Activated CD8-positive, alpha-beta memory T cell treated with anti-CD3 and anti-CD28 coated beads for 24 hours (primary cell): ENCODE results near the gene DYNLRB2.

Experiments
- DNase-seq: peaks from one replicate; pipeline ENCODE4 v3.0.0-alpha.2; 2020

DYNLRB2 gene

DNA sequence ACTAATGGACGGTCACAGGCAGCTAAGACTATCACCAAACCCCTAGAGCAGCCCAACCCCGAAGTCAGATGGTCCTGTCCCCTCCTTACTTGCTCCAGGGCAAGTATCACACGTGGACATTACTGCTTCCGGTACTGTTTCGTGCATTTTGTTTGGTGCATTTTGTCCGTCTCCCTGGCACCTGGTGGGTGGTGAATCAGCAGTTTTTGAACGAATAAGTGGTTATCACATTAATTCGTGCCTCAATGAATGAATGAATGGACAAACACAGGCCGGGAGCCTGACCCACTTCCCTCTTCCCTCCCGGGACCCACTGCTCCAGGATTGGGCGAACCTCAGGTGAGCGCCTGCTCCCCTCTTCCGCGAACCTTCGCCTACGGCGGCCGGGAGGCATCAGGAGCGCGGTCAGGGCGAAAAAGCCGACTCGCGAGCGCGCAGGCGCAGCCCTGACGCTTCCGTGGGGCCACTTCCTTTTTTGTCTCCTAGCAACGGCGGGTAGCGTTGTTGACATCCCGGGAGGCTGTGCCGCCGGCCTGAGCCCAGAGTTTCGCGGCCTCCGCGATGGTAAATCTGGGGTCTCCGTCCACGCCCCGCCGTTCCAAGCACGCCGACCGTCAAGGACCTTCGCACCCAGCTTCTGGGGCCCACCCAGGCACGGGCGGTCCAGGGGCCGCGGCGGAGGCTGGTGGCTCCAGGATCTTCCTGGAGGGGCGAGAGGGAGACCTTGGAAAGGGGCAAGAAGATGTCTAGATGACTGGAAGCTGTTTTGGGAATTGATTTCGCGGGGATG, at the start of gene DYNLRB2:
Gene DYNLRB2 (plus strand): TSS at position 478 of the 790 bp plus-strand sequence. CDS start 84 bp downstream, at position 562.
- peak; percentile 96 for DNase-seq

DNA sequence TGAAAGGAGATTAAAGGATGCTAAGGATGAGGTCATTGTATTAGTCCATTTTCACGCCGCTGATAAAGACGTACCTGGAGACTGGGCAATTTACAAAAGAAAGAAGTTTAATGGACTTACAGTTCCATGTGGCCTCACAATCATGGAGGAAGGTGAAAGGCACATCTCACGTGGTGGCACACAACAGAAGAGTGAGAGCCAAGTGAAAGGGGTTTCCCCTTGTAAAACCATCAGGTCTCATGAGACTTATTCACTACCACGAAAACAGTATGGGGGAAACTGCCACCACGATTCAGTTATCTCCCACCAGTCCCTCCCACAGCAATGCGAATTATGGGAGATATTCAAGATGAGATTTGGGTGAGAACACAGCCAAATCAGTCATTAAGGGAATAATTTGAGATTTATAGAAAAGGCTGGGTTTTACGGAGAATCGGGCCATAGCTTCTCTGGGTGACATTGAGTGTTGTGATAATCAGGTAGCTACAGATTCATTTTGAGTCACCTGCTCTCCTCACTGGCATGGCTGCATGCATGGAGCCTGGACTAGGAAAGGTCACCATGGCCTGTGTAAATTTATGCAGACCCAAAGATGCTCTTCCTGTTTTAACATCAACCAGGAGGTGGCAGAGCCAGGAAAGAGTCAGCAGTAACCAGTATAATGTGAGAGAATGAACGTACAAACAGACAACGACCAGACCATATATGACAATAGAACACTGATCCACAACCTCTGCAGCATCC, 40.5 kb upstream of the DYNLRB2 start:
- no peak for DNase-seq

DNA sequence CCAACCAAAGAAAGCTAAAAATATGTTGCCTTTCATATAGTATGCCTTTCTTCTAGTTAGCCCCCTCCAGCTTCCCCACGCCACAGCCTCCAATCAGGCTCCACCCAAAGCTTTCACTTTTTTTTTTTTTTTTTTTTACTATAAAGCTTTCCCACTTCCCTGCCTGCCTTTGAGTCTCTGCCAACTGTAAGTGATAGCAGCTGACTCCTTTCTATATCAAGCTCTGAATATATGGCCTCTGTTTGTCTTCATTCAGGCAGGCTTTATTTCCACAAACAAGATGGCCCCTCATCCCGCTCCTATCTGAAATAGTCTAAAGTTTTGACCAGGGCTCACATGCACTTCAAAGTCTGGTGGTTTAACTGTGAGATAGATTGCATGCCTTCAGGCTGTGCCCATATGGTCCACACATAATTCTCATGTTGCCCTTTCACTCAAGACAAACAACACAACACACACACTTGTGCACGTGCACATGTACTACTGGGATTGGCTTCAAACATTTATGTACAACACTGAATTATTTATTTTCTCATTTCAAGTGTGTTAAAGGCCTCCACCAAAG, 39.8 kb upstream of the DYNLRB2 start:
- no peak for DNase-seq

DNA sequence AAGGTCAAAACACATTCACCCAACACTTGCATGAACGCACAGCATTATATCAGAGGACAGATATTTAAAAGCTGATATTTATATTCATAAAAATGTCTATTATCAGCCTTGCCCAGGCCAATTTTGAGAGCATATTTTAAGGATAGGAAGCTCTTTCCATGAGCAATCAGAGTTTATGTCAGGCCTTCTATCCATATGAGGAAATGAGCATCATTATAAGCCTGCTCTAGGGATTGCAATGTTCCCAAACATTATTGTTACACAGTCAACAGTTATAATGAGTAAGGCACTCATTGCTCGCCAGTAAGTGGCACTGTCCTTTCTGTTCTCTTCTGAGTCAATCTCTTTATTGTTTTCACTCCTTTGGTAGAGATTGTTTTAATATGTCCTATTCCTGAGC, 37.7 kb upstream of the DYNLRB2 start:
- no peak for DNase-seq

DNA sequence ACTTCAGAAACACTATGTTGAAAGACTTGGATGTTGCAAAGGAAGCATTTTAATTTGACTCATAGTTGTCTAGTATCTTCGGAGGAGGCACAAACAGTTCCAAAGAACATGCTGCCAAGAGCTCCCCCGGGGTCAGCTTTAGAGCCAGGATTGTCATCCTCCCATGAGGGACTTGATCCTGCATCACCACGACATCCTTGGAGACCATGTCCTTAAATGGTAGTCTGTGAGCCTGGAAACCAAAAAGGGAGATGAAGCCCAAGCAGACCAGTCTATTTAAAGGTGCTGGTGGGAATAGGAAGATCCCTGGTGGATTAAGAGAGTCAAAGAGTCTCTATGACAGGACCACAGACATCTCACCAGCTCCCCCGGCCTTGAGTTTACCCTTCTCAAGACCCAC, 33.3 kb upstream of the DYNLRB2 start:
- DNase-seq = no peak

DNA sequence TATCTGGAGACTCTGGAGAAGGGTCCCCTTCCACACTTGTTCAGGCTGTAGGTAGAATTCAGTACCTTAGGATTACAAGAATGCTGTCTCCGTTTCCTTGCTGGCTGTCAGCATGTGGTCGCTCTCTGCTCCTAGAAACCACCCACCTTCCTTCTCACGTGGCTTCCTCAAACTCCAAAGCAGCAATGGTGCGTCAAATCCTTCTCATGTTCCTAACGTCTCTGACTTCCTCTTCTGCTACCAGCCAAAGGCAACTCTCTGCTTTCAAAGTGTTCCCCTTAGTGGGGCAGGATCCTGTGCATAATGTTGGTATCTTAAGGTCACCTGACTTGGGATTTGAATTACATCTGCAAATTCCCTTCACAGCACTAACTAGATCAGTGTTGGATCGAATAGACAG, 30.9 kb upstream of the DYNLRB2 start:
- DNase-seq = no peak

DNA sequence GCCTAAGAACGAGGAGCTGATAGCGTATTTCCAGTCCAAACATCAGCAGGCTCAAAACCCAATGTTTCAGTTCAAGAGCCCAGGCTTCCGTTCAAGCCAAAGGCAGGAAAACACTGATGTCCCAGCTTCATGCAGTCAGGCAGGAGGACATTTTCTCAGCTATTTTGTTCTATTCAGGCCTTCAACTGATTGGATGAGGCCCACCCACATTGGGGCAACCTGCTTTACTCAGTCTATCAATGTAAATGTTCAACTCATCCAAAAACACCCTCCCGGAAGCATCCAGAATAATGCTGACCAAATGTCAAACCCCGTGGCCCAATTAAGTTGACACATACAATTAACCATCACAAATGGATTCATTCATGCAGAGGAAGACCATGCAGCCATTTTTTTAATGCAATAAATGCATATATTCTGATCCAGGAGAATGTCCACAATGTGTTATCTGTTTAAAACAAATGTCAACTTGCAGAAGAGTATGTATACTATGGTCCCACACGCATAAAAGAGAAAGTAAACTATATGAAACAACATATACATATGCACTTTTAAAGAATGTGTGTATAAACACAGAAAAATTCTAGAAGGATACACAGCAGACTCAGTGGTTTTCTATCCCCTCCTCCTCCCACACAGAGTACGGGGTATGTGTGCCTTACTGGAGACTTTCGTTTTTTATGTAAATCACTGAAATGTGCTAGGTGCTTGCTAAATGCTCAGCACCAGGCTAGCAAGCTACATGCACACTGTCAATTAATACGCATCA, 28.8 kb upstream of the DYNLRB2 start:
- no peak for DNase-seq

DNA sequence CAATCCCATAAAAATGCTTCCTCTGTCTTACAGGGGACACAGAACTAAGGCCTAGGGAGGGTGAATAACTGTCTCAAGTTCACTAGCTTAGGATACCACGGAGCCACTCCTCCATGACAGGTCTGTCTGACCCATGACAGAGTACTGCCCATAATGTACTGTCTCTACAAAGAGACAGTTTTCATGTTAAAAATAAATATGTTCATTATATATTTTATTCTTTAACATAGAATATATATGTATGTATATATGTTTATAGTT, 28.3 kb upstream of the DYNLRB2 start:
- DNase-seq = no peak

DNA sequence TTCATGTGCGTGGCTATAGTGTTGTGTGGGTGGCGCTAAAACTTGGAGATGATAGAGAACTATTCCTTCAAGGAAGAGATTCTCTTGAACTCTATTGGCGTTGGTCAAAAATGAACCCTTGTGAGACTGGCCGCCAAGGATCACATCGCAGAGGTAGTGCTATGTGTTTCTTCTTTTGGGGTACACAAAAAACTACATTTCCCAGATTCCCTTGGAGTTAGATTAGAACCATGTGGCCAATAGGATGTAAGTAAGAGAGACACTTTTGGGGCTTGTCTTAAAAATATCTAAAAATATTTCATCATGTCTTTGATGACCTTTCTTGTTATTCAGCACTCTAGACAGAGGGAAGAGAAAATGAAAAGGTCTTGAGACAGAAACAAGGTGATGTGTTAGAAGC, 25.4 kb upstream of the DYNLRB2 start:
- no peak for DNase-seq

DNA sequence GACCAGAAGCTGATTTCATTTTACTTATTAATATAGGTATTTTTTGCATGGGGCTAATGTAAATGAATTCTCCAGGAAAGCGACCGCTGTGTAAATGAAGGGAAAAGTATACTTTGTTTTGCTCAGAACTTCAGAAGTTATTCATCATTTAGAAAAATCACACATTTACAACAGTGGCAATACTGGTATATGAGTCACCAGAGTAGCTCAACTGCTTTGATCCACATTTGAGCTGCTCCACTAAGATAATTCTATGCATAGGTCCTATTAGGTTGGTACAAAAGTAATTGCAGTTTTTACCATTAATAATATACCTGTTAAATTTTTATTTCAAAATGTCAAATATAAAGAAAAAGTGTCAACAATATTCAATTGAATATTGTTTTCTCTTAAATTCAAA, 22.9 kb upstream of the DYNLRB2 start:
- no peak for DNase-seq

DNA sequence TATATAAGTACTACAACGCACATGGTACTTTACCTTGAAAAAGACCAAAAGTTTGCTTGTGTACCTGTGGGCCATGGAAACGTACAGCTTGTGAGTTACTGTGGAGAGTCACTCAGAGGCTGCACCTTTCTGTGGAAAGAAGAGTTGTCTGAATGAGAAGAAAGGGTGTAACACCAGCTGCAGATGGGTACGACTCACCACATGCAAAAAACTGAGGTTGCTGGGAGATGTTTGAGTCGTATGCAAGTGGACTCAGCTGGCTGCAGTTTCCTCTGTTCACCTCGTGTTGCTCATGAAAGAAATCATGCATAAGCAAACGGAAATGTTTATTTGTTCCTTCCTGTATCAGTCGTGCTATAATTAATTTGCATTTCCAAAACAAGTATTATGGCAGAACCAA, 22.4 kb upstream of the DYNLRB2 start:
- DNase-seq = no peak

DNA sequence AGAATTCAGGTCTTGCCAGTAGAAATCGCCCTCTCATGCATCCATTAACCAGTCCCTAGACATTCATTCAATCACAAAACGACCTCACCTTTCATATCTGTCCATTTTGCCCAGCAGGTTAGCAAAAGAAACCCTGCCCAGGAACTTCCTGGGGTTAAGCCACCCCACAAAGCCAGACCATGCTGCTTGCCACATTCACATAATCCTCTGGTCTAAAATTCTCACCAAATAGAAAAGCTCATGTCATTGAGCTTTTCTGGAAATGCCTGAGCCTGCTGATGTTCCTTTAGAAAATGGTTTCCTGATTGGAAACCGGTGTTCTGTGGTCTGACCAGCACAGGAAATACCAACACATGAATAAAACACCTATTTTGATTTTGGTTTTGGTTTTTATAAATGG, 21.6 kb upstream of the DYNLRB2 start:
- DNase-seq = no peak

DNA sequence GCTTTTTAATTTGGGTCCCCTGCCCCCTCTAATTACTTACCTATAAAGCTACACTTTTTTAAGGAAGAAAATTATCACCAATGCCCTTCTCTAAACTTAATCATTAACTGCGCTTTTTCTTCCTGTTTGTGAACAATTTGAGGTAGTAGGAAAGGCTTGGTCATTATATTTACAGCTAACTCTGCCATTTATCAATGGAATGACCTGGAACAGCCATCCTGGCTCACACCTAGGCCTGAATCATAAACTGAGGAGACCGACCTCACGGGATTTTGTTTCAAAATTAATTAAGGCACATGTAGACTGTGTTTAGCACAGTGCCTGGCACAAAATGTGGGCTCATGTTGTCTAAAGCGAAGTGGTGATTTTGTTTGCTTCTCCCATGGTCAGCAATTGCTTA, 15.4 kb upstream of the DYNLRB2 start:
- no peak for DNase-seq

DNA sequence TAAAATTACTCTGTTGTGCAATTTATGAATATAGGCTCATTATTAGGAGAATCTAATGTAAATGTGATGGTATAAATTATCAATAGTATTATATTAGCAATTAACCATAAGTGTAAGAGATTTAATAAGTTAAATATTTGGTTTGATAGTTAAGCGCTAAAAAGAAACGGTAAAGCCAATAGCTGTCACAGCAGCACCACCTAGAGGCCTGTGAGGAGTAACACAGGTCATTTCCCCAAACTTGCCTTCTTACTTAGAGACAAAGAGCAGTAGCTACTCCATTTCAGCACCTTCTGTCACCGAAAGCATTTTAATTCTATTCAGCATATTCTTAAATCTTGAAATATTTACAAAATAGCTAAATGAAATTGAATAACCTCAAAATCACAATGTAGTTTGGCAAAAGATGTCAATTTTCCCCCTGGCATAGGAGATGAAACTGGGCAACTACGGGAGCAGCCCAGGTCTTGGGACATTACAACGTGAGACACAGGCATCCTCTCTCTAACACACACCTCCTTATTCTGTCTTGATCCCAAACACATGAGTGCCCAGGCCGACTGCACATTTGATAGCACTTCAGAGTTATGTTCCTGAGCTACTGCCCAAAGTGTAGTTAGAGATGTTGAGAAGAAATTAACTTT, 14.3 kb upstream of the DYNLRB2 start:
- DNase-seq = peak; percentile 76

DNA sequence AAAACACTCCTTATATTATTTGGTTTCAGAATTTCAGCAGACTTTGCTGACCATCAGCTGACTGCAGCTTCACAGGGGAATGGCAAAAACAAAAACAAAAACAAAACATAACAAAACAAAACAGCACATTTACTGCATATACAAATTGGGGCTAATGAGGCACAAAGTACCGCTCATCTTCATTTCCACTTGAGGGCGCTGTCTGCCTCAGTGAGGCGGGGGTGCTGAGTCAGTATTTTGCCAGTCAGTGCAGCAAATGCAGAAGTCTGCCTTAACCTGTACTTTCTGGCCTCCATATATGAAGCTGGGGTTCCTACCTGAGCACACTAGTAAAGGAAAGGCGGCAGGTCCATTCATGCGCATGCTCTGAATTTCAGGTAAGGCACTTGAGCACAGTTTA, 13.5 kb upstream of the DYNLRB2 start:
- DNase-seq = peak; percentile 67

DNA sequence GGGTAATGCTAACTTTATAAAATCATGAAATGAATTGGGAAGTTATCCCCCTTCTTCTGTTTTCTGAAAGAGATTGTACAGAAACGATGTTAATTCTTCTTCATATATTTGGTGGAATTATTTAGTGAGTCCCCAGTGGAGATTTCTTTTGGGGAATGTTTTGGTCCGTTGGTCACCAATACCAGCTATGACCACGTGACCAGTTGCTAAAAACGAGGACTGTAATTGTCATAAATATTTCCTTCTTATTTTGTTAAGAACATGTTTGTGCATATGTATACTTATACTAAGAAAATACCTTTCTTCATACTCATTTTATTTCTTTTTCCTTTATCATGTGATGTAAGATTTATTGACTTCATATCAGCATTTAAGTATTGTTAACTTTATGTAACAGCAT, 10.3 kb upstream of the DYNLRB2 start:
- no peak for DNase-seq

DNA sequence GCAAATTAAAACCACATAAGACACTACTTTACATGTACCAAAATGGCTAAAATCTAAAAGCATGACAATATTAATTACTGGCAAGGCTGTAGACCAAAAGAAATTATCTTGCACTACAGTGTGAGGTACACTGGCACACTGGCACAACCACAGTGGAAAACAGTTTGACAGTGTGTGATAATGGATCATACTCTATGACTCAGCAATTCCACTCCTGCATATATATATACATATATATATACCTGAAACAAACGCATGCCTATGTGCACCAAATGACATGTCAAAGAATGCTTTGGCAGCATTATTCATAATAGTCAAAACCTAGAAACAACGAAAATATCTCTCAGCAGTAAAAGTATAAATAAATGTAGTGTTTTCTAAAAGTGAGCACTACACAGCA, 4.6 kb upstream of the DYNLRB2 start:
- DNase-seq = no peak

DNA sequence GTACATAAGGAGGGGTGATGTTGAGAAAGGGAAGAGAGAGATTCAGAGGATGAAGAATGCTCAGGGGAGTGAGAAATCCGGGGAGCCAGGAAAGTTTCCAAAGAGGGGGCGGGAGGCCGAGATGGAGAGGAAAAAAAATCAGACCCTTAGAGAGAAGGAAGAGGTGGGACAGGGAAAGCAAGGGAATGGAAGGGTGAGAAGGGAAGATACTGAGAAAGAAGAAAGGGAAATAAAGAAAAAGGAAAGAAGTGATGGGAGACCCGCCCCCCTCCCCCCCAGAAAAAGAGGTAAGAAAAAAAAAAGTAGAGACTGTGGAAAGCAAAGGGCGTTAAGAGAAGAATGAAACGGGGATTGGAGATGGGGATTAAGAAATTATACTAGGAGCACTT, 507 bp downstream of the DYNLRB2 start:
- no peak for DNase-seq

DNA sequence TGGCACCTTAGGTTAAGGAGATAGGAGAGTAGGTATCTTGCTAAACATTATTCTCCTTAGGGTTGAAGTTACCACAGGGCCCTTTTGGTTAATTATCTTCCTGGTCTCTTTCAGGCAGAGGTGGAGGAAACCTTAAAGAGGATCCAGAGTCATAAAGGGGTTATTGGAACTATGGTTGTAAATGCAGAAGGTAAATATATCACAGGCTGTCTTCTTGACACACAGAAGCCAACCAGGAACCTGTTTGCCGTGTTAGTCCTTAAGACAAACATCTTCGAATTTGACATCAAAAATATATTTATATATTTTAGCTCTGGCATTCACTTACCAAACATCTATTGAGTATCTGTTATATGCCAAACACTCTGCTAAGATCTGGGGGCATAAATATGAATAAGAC, 2.4 kb downstream of the DYNLRB2 start:
- DNase-seq = no peak

DNA sequence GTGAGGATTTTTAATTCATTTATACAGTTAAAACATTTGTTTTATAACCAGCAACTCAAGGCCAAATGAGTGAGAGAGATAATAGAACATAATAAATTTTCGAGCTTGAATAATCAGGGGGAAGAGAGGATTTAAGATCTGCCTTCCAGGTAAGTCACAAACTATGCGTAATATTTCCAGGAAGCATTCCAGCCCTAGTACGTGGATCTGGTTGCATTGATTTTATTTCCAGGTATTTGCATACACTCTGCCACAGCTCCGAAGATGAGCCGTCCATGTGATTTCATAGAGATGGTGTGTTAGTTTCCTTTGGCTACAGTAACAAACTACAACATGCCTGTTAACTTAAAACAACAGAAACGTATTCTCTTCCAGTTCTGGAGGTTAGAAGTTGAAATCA, 3.5 kb downstream of the DYNLRB2 start:
- DNase-seq = no peak

DNA sequence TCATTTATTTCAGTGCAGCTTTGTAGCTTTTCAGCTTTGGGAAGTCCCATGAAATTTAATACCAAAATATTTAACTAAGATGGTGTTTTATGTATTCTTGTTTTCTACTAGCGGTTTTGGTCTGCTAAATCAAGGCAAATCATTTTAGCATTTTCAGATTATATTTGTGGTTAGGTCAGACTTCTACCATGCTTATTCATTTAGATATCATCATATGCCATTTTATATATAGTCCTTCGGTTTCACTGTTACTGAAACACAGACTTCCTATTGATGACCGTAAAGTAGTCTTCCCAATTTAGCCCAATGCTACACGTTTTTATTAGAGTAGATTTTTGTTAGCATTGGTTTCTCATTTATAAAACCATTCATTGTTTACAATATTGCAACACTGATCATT, 5.5 kb downstream of the DYNLRB2 start:
- no peak for DNase-seq

DNA sequence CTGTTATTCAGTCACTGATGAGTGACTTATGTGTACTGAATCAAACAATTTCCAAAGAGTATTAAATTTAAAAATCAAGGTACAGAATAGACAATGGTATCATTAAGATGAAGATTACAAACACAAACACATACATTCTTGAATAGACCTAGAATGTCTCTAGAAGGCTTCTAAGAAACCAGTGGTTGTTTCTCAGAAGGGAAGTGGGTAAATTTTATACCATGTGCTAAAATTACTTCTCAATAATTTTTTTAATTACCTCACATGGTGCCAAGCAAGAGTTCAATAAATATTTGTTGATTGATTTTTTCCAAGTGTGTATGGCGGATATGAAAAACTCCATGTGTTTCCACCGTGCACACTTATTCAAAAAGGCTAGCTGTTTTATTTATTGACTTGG, 6.4 kb downstream of the DYNLRB2 start:
- DNase-seq = no peak

DNA sequence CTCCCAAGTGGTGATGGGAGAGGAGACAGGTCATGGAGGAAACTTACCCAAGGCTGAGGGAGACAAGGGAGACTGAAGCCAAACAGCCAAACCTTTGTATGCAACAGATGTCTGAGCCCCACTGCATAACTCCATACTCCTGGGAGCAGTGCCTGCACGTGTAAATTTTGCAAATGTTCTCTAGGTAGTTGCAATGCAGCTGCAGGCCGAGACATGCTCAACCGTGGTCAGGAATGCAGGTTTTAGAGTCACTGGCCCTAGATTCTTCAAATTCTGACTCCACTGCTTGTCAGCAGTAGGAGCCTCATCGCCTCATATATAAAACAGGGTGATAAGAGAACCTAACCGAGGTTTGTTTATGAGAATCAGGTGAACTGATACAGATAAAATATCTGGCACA, 11.5 kb downstream of the DYNLRB2 start:
- no peak for DNase-seq
